A673 (cell line): ENCODE measurements around the gene FARP1. TPM values are rescaled to one million over a fixed set of nuclear protein-coding genes. Genes with fewer than 3 reads are reported as not detected.

ENCODE experiments used
- BruUV-seq: library from RNA; stranded (reverse); fragments of 400-500 nt; replicated peaks from 2 replicates; lab custom pipeline; 2021; lab: Mats Ljungman, UMichigan
- CTCF ChIA-PET: fragments of 300-600 bp; sonication (Branson Sonifier 250); formaldehyde crosslinking; loops from one replicate; lab custom pipeline; 2022; ENCODE audit warnings: antibody characterized with exemption; lab: Charles Lee
- POLR2A ChIA-PET: fragments of 300-600 bp; sonication (Branson Sonifier 250); formaldehyde crosslinking; loops from one replicate; lab custom pipeline; 2022; ENCODE audit warnings: antibody characterized with exemption; ENCODE audit not compliant: low non-redundant PET; lab: Charles Lee
- DNase-seq: peaks from one replicate; pipeline ENCODE4 v3.0.0-alpha.2; 2015; ENCODE audit warnings: low spot score
- H3K27ac ChIP-seq: fragments of 200-600 bp; sonication (generic); 2 replicates; pipeline ENCODE4 v1.5.1; 2016; ENCODE audit warnings: mixed run types, low read depth, mild to moderate bottlenecking, mixed read lengths, antibody characterized with exemption, low read length; ENCODE audit not compliant: poor library complexity, severe bottlenecking
- H3K27me3 ChIP-seq: fragments of 200-600 bp; sonication (generic); replicated peaks from 2 replicates; pipeline ENCODE4 v1.6.1; 2017; ENCODE audit warnings: mixed run types, low read depth, mild to moderate bottlenecking, mixed read lengths, antibody characterized with exemption, low read length; ENCODE audit not compliant: insufficient read depth, poor library complexity
- H3K36me3 ChIP-seq: fragments of 200-600 bp; sonication (generic); 2 replicates; pipeline ENCODE4 v1.6.1; 2016; ENCODE audit warnings: mixed run types, mild to moderate bottlenecking, mixed read lengths, antibody characterized with exemption, low read length; ENCODE audit not compliant: insufficient read depth, poor library complexity, severe bottlenecking
- H3K4me1 ChIP-seq: fragments of 200-600 bp; sonication (generic); 2 replicates; pipeline ENCODE4 v1.6.1; 2017; ENCODE audit warnings: mixed run types, mild to moderate bottlenecking, mixed read lengths, antibody characterized with exemption, low read length; ENCODE audit not compliant: insufficient read depth, poor library complexity, severe bottlenecking
- H3K4me3 ChIP-seq: fragments of 200-600 bp; sonication (generic); 2 replicates; pipeline ENCODE4 v1.5.1; 2016; ENCODE audit warnings: low read depth, mixed run types, mild to moderate bottlenecking, mixed read lengths, low read length; ENCODE audit not compliant: poor library complexity, severe bottlenecking
- H3K9me3 ChIP-seq: fragments of 200-600 bp; sonication (generic); 2 replicates; pipeline ENCODE4 v1.6.1; 2016; ENCODE audit warnings: mixed run types, low read depth, mild to moderate bottlenecking, mixed read lengths, antibody characterized with exemption, low read length; ENCODE audit not compliant: poor library complexity, severe bottlenecking
- CTCF ChIP-seq: fragments of 300-800, 200-600 bp; sonication (generic); conservative IDR thresholded peaks from 2 replicates; pipeline ENCODE4 v1.5.1; 2017; ENCODE audit warnings: low read depth, mild to moderate bottlenecking, antibody characterized with exemption, low read length, moderate library complexity, mixed read lengths
- EZH2 ChIP-seq: fragments of 200-600 bp; sonication (generic); IDR thresholded peaks from 2 replicates; pipeline ENCODE4 v1.6.1; 2017; ENCODE audit warnings: borderline replicate concordance, low read depth, mild to moderate bottlenecking, mixed read lengths, antibody characterized with exemption, low read length; ENCODE audit not compliant: poor library complexity, severe bottlenecking
- intact Hi-C: fragments of 100-400 bp; cut with micrococcal nuclease; formaldehyde crosslinking; loops from one replicate; pipeline ENCODE4 v1.10.0; 2022; ENCODE audit not compliant: unreplicated experiment
- total RNA-seq: library from RNA; stranded (reverse); gene quantifications from 2 replicates; pipeline ENCODE4 v1.2.3, GENCODE V29; 2021

The FARP1 gene
- total RNA-seq, 1 experiment from 2014 or later, result 177 TPM

- Histone ChIP-seq H3K27me3 (no peaks in the 10 kb centered on the region), H3K36me3 (peaks cover 4% of the 10 kb centered on the region), H3K9me3 (no peaks in the 10 kb centered on the region), H3K4me3 (no peak overlapping the region), H3K27ac (no peak overlapping the region), H3K4me1 (peaks cover 28% of the 10 kb centered on the region)
- POLR2A ChIA-PET, result no interaction called here
- DNase-seq, result no peak
- CTCF ChIA-PET, result no interaction called here
- intact Hi-C loops, result no loop called here
- no peak for TF ChIP-seq CTCF
- TF ChIP-seq EZH2, result no peak
- no TSS peak for BruUV-seq
These were observed 91.5 kb downstream of the FARP1 start for GRCh38 chr13:98234348-98234747.

GRCh38 chr13:98236197-98236596, 93.3 kb downstream of the FARP1 start:
- TF ChIP-seq CTCF (no peak), EZH2 (no peak)
- H3K4me1 ChIP-seq, result peaks cover 28% of the 10 kb centered on the region
- intact Hi-C loops, result no loop called here
- H3K9me3 ChIP-seq, result no peaks in the 10 kb centered on the region
- no peaks in the 10 kb centered on the region for H3K36me3 ChIP-seq
- H3K27me3 ChIP-seq, result no peaks in the 10 kb centered on the region
- H3K27ac ChIP-seq, result no peak overlapping the region
- BruUV-seq, result no TSS peak
- CTCF ChIA-PET, result no interaction called here
- no peak overlapping the region for H3K4me3 ChIP-seq
- DNase-seq, result no peak
- POLR2A ChIA-PET, result no interaction called here

- intact Hi-C loops, result no loop called here
- Histone ChIP-seq H3K36me3 (no peaks in the 10 kb centered on the region), H3K4me1 (peaks cover 28% of the 10 kb centered on the region), H3K4me3 (no peak overlapping the region), H3K9me3 (no peaks in the 10 kb centered on the region), H3K27ac (no peak overlapping the region), H3K27me3 (no peaks in the 10 kb centered on the region)
- no TSS peak for BruUV-seq
- no peak for TF ChIP-seq EZH2
- TF ChIP-seq CTCF, result no peak
- CTCF ChIA-PET, result no interaction called here
- POLR2A ChIA-PET, result no interaction called here
- no peak for DNase-seq
These were observed 94.4 kb downstream of the FARP1 start for GRCh38 chr13:98237331-98237730.
